Stimulated activated CD4-positive, alpha-beta T cell treated with anti-CD3 and anti-CD28 coated beads, Interleukin-2, amount 100 ng/mL, for 24 hours (primary cell): ENCODE data around the gene VOPP1.
"Not testable (repeated sequence)": the region's sequence is repeated elsewhere in the genome, so short reads cannot be mapped to it uniquely, and the experiment has no call there.

ENCODE experiments used
- DNase-seq, 2 donors: peaks; one replicate each; pipeline ENCODE4 v3.0.0-alpha.2; 2020

The VOPP1 gene

DNA sequence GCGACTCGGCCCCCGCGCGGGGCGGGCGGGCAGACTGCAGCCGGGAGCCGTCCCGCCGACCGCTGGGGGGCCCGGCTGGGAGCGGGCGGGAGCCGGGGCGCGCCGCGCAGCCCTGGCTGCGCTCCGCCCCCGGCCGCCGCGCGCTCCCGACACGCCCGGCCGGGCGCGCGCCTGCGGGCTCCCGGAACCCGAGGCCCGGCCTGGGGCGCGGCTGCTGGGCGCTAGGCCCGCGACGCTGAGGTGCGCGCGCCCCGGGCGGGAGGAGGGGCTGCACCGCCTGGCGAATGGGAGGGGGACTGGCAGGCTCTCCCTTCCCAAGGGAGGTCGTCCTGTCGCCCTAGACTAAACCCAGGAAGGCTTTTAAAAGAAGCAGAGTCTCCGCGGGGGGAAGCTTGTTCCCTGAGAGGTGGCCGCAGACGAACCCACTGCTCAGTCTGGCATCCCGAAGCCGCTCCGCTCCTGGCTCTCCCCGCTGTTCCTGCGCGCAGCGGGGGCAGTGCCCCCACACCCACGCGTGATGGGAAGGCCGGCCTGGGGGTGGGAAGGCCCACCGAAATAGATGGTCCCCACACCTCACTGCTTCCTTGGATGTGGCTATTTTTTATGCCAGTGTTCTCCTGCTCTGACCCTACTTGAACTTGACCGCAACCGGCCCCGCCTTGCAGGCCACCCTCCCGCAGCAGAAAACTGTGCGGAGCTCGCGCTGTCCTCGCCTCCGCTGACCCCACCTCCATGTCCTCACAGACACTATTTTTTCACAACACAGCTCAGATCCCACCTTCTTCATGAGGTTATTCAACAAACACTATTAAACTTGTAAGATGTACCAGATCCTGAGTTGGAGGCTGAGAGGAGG is at the start of gene VOPP1:
VOPP1 (minus strand) TSS at position 125 of the 856 bp plus-strand sequence. CDS start 178 bp downstream, outside the sequence.
- DNase-seq = peak; percentile 60 to 72

DNA sequence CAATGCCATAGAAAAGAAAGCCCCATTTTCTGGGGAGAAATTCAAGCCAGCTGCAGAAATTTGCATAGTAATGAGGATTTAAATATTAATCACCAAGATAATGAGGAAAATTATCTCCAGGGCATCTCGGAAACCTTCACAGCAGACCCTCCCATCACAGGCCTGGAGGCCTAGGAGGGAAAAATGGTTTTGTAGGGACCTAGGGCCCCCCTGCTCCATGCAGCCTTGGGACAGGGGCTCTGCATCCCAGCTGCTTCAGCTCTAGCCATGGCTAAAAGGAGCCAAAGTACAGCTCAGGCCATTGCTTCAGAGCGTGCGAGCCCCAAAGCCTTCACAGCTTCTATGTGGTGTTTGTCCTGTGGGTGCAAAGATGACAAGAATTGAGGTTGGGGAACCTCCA is 46.6 kb upstream of the VOPP1 start:
- no peak for DNase-seq

GRCh38 chr7:55614365-55615064 is 42.2 kb upstream of the VOPP1 start:
- DNase-seq = not testable (repeated sequence)

GRCh38 chr7:55609726-55610125 is 37.4 kb upstream of the VOPP1 start:
- DNase-seq = not testable (repeated sequence)

DNA sequence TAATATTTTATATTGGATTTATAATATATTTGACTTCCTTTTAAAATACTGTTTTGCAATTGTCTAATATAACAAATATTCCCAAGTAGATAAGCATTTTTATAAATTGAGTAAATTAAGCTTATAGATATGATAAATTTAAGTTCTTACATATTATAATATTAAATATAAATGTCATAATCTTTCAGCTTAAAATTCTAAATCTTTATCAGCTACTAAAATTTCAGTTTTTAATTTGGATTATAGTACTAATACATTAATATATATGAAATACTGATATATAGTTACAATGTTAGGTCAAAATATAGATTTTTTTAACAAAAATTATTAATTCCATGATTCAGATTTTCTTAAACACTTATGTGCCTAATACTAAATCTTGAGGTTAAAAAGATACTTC is 33.4 kb upstream of the VOPP1 start:
- DNase-seq = not testable (repeated sequence)

- not testable (repeated sequence) for DNase-seq
These were observed 25.7 kb upstream of the VOPP1 start for GRCh38 chr7:55597944-55598499.

GRCh38 chr7:55597214-55597739 is 25.0 kb upstream of the VOPP1 start:
- not testable (repeated sequence) for DNase-seq

GRCh38 chr7:55595511-55595910 is 23.2 kb upstream of the VOPP1 start:
- no peak for DNase-seq

DNA sequence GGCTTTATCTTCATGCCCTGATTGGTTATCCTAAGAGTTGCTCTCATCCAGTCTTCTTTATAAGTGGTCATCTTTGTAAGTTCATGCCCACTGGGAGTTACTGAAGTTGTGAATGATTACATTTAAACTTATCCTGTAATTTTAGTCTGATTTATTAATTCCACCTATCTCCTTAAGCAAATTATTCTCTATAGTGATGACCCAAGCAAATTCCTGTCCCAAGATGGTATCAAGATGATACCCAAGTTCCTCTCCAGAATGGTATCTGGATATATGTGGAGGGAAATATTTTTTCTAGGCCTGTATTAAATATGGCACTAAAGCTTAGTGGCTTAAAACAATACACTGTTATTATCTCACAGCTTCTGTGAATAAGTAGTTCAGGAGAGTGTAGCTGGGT is 22.6 kb upstream of the VOPP1 start:
- no peak for DNase-seq

DNA sequence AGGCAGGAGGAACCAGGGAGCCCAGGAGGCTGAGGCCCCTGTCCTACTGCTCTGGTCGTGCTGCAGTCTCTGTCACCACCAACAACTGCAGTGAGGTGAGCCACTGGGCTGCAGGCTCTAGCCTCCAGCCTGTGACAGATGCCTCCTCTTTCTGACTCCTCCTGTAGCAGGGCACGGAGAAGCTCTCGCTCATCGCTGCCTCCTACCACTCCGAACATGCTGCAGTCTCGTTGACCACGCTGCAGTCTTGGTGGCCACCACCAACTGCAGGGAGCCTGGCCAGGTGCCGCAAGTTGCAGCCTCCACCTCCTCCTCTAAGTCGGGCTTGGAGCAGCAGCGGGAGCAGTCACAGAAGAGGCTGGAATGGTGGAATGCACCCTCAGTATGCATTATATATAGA is 22.1 kb upstream of the VOPP1 start:
- no peak for DNase-seq

DNA sequence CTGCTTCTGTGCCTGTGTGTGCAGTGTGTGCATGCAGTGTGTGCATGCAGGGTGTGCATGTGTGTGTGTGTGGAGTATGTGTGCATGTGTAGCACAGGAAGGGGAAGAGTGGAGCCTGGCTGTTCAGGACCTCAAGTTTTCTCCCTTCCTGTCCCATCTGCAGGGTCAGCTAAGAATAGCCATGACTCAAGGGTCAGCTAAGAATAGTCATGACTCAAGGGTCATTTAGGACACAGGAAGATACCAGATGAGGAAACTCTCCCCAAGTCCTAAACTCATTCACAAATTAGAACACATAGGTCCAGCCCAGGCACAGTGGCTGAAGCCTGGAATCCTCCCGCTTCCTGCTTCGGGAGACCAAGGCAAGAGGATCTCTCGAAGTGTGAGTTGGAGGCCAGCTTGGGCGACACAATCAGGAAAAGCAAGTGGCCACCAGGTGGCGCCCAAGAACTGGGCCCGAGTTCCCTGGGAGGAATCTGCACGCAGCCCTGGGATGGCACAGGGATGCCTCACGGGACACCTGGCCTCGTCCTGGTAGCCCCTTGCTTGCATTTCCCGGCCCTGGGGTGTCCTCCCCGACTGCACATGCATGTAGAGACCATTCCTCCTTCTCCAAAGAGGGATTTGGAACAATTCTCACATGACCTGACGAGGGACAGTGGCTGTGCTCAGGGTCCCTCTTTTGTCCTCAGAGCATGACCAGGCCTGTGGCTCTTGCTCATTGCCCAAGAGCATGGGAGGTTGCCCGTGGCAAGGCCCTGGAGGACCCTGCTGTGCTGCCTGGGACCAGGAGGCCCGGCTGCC is 21.4 kb upstream of the VOPP1 start:
- DNase-seq = peak; percentile 85 to 86

GRCh38 chr7:55593172-55593514 is 20.8 kb upstream of the VOPP1 start:
- no peak for DNase-seq

DNA sequence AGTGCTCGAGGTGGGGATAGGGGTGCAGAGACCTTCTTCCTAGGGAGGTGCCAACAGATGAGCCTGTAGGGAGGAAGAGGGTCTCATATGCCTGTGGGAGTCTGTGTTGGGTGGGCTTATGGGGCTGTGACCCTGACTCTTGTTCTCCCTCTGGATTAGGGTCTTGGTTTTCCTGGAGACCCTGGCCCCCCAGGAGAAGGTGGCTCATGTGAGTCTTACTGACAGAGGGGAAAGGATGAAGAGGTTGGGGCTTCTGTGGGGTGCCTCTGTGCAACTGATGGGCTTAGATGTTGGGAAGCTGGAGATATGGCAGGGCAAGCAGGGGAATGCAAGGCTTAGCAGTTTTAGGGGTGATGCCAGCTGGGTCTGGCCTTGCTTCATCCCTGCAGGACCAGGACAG is 20.2 kb upstream of the VOPP1 start:
- DNase-seq = no peak

DNA sequence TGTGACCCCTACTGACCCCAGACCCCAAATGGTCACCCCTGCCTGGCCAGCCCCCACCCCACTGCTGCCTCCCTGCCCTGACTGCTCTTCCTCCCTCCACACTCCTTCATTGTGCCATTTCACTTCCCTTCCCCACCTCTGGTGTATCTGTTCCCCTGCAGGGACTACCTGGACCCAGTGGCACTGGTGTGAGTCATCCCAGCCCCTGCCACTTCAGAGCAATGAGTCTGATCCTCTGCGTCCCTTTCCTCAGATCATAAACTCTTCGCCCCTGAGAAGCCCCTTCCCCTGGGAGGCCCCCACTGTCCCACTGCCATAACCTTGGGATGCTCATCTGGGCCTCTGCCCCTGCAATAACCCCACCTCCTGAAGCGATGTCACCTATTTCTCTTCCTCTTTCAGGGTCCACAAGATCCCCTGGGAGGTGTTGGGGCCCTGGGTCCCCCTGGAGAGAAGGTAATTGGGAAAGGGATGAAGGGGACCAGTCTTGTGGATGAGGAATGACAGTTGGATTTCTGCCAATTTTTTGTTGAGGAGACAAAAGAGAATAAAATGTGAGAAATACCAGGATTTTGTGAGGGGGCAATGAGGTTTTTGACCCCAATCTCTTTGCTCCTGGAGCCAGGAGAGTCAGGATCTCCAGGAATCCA is 19.1 kb upstream of the VOPP1 start:
- no peak for DNase-seq

- no peak for DNase-seq
These were observed 18.4 kb upstream of the VOPP1 start for GRCh38 chr7:55590517-55591281.

- no peak for DNase-seq
These were observed 17.6 kb upstream of the VOPP1 start for GRCh38 chr7:55589905-55590304.

- no peak for DNase-seq
These were observed 16.8 kb upstream of the VOPP1 start for GRCh38 chr7:55588976-55589604.

GRCh38 chr7:55588379-55588699 is 16.0 kb upstream of the VOPP1 start:
- no peak for DNase-seq

DNA sequence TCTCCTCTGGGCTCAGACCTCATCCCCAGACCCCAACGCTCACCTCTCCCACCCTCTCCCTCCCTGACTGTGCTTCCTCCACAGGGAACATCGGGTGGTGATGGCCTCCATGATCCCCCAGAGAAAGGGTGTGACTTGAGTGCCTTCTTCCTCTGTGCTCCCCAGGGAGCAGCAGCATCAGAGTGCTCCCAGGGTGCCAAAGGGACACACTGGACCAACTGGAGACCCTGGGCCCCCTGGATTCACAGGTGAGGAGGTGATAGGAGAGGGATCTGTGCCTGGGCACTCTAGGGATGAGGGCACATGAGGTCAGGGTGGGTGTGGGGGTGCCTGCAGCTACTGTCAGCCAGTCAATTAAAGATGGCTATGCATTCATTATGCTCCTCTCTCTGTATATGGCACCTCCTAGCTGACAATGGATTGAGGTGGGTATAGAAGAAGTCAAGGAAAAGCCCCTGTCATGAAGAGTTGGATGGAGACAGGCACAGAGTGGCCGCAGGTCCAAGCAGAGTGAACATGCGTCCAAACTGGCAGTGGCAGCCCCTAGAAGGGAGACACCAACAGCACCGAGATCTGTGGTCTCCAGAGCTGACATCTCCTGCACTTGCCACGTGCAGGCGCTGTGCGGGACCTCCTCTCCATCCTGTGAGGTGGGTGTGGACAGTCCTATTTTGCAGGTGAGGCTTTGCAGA is 15.5 kb upstream of the VOPP1 start:
- no peak for DNase-seq

DNA sequence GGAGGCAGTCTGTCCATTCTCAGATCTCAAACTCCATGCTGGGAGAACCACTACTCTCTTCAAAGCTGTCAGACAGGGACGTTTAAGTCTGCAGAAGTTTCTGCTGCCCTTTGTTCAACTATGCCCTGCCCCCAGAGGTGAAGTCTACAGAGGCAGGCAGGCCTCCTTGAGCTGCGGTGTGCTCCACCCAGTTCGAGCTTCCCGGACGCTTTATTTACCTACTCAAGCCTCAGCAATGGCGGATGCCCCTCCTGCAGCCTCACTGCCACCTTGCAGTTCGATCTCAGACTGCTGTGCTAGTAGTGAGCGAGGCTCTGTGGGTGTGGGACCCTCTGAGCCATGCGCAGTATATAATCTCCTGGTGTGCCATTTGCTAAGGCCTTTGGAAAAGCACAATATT is 10.4 kb upstream of the VOPP1 start:
- not testable (repeated sequence) for DNase-seq

DNA sequence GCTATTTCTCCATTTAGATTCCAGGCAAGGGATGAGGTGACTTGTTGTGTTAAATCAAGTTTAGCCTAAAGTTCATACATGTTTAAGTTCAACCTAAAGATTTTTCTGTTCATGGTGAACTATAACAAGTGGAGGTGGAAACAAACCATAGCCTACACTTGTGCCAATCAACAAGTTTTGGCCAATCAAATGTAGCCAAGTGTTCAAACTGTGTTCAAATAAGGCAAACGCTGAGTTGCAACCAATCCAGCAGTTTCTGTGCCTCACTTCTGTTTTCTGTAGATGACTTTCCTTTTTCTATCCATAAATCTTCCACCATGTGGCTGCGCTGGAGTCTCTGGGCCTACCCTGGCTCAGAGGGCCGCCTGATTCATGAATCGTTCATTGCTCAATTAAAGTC is 4.5 kb upstream of the VOPP1 start:
- DNase-seq = no peak
